ENCODE measurements around the gene MAEA. TPM values are rescaled to one million over a fixed set of nuclear protein-coding genes. Genes with fewer than 3 reads are reported as not detected.

MAEA gene
- total and polyA plus RNA-seq, 2 of the 8 experiments (the other 6 are each of a cell fraction or from before 2014, with no cell fraction given): 75.8 to 133 TPM

GRCh38 chr4:1326751-1327525 is 37.2 kb downstream of the MAEA start:
- Histone ChIP-seq H4K91ac (replicated peaks; ENCODE audit: insufficient read length, low read length) (no peak overlapping the region), H2BK120ac (replicated peaks; ENCODE audit: low read depth, low read length) (no peak overlapping the region), H3K27ac (ENCODE audit: low read depth, low read length) (no peak overlapping the region), H3K14ac (ENCODE audit: insufficient read length) (no peak overlapping the region), H2BK15ac (ENCODE audit: low read length) (no peak overlapping the region), H3K9me3 (ENCODE audit: insufficient read depth in 2 of 2, low read depth in 1 of 2, low read length in 1 of 2) (no peaks in the 10 kb centered on the region), H3K4ac (replicated peaks; ENCODE audit: insufficient read length, low read depth, low read length) (no peak overlapping the region), H3K4me2 (ENCODE audit: insufficient read depth in 1 of 2, low read depth in 2 of 2, low read length in 2 of 2) (no peak overlapping the region), H2AFZ (ENCODE audit: low read length) (no peak overlapping the region), H4K5ac (ENCODE audit: insufficient read length, low read depth, low read length) (no peak overlapping the region), H3K79me2 (ENCODE audit: control insufficient read depth in 1 of 2, insufficient read depth in 2 of 2, low read length in 2 of 2) (no peaks in the 10 kb centered on the region; a peak in 1 of 4 replicates), H3K9ac (replicated peaks in 1 of 4; ENCODE audit: extremely low read depth in 1 of 4, low read depth in 3 of 4, low read length in 3 of 4) (no peak overlapping the region), H3K23me2 (ENCODE audit: low read depth, low read length) (peaks cover 11% of the 10 kb centered on the region; the same call in 1 of the 2 replicates), H3K27me3 (replicated peaks in 1 of 4; ENCODE audit: control insufficient read depth in 3 of 4, extremely low read depth in 1 of 4, insufficient read depth in 3 of 4, low read length in 3 of 4) (no peaks in the 10 kb centered on the region), H3K4me3 (ENCODE audit: extremely low read depth in 1 of 4, insufficient read depth in 2 of 4, low read depth in 3 of 4, low read length in 4 of 4) (no peak overlapping the region), H3K56ac (replicated peaks; ENCODE audit: insufficient read length, low read depth, low read length) (no peak overlapping the region), H3K23ac (ENCODE audit: insufficient read length) (no peak overlapping the region), H2BK12ac (ENCODE audit: low read depth, low read length) (no peak overlapping the region), H3K36me3 (ENCODE audit: control insufficient read depth in 2 of 4, insufficient read depth in 4 of 4, low read length in 3 of 4) (peaks cover 7 to 33% (median 18%) of the 10 kb centered on the region in 4 experiments; a peak in 5 of 8 replicates), H4K20me1 (replicated peaks in 1 of 2; ENCODE audit: control insufficient read depth in 1 of 2, insufficient read depth in 2 of 2, low read length in 2 of 2) (peaks cover 5 to 23% of the 10 kb centered on the region in 2 experiments), H3K79me1 (ENCODE audit: low read depth, low read length) (peaks cover 7% of the 10 kb centered on the region; the same call in 1 of the 2 replicates), H3K4me1 (replicated peaks in 1 of 4; ENCODE audit: control insufficient read depth in 3 of 4, insufficient read depth in 4 of 4, low read length in 3 of 4) (no peaks in the 10 kb centered on the region), H3K18ac (ENCODE audit: extremely low read depth, low read length) (no peak overlapping the region), H4K8ac (ENCODE audit: extremely low read depth, insufficient read depth, low read length) (no peak overlapping the region), H2BK5ac (ENCODE audit: low read depth, low read length) (no peak overlapping the region), H2AK5ac (ENCODE audit: low read depth, low read length) (no peak overlapping the region), H2BK20ac (ENCODE audit: low read length) (no peak overlapping the region)
- FAIRE-seq (no peak), DNase-seq (ENCODE audit: low read depth in 1 of 2, low spot score in 2 of 2) (no peak)
- POLR2A ChIA-PET (ENCODE audit: partially characterized antibody): interaction anchor here (0.8 to 2.5 kb wide), 5 partner anchors 10 to 417 kb away, joined by 3 to 6 read pairs (median 4); no protein-coding TSS in a partner anchor
- CTCF ChIA-PET (ENCODE audit: partially characterized antibody): interaction anchor here (2.2 kb wide), 1 partner anchor 8 kb away, joined by 9 read pairs; no protein-coding TSS in a partner anchor
- WGBS, 2 experiments (ENCODE audit: extremely low coverage in 1 of 2, insufficient coverage in 1 of 2, insufficient read length in 1 of 2, insufficient replicate concordance in 2 of 2, low coverage in 1 of 2, low lambda C conversion rate in 2 of 2, missing lambda C conversion rate in 1 of 2): 92% methylated on average over 29 of the region's 30 CpGs; no CpG with 5 or more reads in 1 of the 2 experiments
- no peak for TF ChIP-seq CHD2 (IDR thresholded peaks at IDR 0.05; ENCODE audit: low read length)
- no peak for TF ChIP-seq RNF2 (IDR thresholded peaks at IDR 0.05; ENCODE audit: borderline replicate concordance, low read depth, low read length, missing control alignments, poor library complexity, severe bottlenecking)
- no peak for TF ChIP-seq FOSL1 (IDR thresholded peaks at IDR 0.05; ENCODE audit: insufficient read depth, low read depth, low read length)
- TF ChIP-seq, protein P1, sequence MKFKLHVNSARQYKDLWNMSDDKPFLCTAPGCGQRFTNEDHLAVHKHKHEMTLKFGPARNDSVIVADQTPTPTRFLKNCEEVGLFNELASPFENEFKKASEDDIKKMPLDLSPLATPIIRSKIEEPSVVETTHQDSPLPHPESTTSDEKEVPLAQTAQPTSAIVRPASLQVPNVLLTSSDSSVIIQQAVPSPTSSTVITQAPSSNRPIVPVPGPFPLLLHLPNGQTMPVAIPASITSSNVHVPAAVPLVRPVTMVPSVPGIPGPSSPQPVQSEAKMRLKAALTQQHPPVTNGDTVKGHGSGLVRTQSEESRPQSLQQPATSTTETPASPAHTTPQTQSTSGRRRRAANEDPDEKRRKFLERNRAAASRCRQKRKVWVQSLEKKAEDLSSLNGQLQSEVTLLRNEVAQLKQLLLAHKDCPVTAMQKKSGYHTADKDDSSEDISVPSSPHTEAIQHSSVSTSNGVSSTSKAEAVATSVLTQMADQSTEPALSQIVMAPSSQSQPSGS (IDR thresholded peaks at IDR 0.05; ENCODE audit: low read length): no peak
- no peak for TF ChIP-seq BACH1 (IDR thresholded peaks at IDR 0.05; ENCODE audit: low read length)
- TF ChIP-seq SRF (IDR thresholded peaks at IDR 0.05; ENCODE audit: low read depth, low read length): no peak
- no peak for TF ChIP-seq RXRA (IDR thresholded peaks at IDR 0.05; ENCODE audit: insufficient read depth, low read depth, low read length)
- no peak for TF ChIP-seq HDAC2 (IDR thresholded peaks at IDR 0.05; ENCODE audit: borderline replicate concordance in 1 of 2, low read depth in 2 of 2, low read length in 2 of 2)
- TF ChIP-seq EGR1 (IDR thresholded peaks at IDR 0.05; ENCODE audit: borderline replicate concordance, low read depth, low read length): no peak
- TF ChIP-seq YY1 (IDR thresholded peaks at IDR 0.05; ENCODE audit: low read depth, low read length): no peak

Data from H1 (cell line).